ENCODE measurements around the gene SP5.

DNA sequence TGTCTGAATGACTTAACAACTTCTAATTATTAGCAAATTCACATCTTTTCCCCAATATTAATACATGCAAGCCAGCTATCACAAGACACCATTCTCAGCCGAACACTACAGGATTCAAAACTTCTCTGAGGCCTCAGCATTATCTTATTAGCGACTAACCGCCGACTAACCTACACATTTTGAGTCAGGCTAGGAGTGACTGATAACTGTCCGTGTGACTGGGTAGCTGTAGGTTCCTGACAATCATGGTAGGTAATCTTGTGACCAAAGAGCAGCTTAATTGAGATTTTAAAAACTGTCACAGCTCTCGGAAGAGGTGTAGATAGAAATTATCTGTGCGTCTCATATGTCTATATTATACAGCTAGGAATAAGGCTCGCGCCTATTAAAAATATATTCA lies 44.1 kb upstream of the SP5 start:
- TF ChIP-seq, protein P1, sequence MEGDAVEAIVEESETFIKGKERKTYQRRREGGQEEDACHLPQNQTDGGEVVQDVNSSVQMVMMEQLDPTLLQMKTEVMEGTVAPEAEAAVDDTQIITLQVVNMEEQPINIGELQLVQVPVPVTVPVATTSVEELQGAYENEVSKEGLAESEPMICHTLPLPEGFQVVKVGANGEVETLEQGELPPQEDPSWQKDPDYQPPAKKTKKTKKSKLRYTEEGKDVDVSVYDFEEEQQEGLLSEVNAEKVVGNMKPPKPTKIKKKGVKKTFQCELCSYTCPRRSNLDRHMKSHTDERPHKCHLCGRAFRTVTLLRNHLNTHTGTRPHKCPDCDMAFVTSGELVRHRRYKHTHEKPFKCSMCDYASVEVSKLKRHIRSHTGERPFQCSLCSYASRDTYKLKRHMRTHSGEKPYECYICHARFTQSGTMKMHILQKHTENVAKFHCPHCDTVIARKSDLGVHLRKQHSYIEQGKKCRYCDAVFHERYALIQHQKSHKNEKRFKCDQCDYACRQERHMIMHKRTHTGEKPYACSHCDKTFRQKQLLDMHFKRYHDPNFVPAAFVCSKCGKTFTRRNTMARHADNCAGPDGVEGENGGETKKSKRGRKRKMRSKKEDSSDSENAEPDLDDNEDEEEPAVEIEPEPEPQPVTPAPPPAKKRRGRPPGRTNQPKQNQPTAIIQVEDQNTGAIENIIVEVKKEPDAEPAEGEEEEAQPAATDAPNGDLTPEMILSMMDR (IDR thresholded peaks at IDR 0.05), result no peak
- TF ChIP-seq TAF1 (IDR thresholded peaks at IDR 0.05; ENCODE audit: borderline replicate concordance, low read depth, low read length) (no peak), SIN3A (IDR thresholded peaks at IDR 0.05; ENCODE audit: borderline replicate concordance, low read depth, low read length) (no peak), TCF12 (IDR thresholded peaks at IDR 0.05) (no peak), EP300 (IDR thresholded peaks at IDR 0.05; ENCODE audit: borderline replicate concordance in 1 of 2, low read depth in 1 of 2, low read length in 1 of 2) (no peak)

Measured in SK-N-SH (cell line).